Stimulated activated CD4-positive, alpha-beta T cell treated with anti-CD3 and anti-CD28 coated beads, TNF-alpha, amount 100 ng/mL, for 4 hours (primary cell): ENCODE data around the gene CLCNKA.
"Not testable (repeated sequence)": the region's sequence is repeated elsewhere in the genome, so short reads cannot be mapped to it uniquely, and the experiment has no call there.

ENCODE experiments used
- DNase-seq, 3 experiments: peaks; one replicate each; pipeline ENCODE4 v3.0.0-alpha.2; 2020; ENCODE audit warnings: low read depth in 3 of 3

The CLCNKA gene

DNA sequence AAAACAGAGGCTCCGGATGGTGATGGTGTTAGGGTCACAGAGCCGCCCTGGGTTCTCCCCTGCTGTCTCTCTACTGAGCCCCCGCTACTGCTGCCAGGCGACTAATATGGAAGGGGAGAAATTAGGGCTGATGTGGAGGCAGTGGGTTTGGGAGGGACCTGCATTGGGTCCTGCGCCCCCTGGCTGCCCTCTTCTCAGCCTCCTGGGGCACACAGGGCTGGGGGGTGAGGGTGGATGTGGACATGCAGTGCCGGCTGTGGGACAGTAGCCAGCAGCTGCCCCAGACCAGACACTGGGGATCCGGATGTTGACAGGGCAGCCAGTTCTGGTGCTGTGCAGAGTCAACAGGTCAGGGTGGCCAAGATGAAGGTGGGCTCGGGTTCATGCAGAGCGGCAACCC lies 20.3 kb downstream of the CLCNKA start:
- no peak for DNase-seq

DNA sequence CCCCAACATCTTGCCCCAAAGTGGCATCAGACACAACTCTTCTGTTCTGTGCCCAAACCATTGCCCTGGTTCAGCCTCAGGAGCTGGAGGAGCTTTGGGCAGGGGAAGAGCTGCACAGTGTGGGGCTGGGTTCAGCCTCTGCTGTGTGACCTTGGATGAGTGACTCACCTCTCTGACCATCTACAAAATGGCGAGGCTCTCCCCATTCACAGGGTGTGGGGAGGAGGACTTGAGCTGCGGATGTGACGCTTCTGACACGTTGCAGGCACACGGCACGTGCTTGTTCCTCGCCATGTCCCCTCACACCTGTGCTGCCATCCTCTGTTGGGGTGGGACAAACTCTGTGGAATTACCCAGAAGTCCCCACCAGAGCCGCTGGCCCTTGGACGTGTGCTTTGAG lies 20.8 kb downstream of the CLCNKA start:
- not testable (repeated sequence) for DNase-seq

DNA sequence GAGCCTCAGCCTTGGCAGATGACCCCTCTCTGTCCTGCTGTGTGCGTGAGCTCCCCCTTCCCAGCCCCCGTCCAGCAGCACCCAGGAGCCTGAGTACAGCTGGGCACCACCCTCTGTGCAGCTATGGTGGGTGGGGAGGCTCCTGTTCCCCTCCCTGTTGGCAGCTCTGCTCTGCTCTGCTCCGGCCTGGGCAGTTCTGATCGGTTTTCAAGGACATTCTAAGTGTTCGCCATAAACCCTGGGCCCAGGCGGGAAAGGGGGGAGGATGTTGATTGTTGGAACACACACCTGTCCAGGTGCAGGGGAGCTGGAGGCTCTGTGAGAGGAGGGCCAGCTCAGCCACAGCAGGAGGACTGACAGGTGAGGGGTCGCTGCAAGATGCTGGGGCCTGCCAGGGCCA lies 21.7 kb downstream of the CLCNKA start, which contains the start of gene CLCNKB:
TSS of gene CLCNKB (plus strand) at position 262 of the 400 bp plus-strand sequence. CDS start 711 bp downstream, outside the sequence.
- DNase-seq, result no peak

DNA sequence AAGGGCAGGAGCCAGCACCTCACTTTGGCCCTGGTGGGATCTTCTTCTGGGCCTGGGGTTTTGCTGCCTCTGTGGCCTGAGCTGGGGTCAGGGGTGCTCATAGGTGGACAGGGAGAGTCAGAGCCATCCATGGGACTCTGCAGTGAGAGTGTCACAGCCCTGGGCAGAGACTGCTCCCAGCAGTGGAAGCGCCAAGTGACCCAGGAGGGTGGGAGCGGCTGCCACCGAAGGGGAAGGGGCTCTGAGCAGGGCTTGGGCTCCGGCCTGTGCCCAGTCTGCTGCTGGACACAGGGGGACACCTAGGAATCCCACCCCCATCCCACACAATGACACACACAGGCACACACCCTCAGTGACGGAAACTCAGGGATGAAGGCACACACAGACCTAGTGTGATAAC lies 22.1 kb downstream of the CLCNKA start:
- no peak for DNase-seq

DNA sequence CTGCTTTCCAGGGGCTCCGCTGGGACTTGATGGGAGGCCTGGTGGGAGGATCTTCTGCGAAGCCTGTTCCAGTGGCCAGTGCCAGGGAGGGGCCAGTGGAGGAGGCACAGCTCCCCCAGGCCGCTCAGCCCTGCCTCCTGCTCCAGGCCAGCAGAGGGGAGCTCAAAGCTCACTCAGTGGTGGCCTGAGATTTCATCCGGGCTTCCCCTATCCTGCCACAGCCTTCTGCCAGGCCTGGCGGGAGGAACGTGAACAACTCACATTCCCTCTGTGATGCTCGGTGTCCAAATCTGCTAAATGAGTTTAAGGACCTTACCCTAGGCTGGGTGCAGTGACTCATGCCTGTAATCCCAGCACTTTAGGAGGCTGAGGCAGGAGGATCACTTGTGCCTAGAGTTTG lies 25.0 kb downstream of the CLCNKA start:
- DNase-seq, result no peak

DNA sequence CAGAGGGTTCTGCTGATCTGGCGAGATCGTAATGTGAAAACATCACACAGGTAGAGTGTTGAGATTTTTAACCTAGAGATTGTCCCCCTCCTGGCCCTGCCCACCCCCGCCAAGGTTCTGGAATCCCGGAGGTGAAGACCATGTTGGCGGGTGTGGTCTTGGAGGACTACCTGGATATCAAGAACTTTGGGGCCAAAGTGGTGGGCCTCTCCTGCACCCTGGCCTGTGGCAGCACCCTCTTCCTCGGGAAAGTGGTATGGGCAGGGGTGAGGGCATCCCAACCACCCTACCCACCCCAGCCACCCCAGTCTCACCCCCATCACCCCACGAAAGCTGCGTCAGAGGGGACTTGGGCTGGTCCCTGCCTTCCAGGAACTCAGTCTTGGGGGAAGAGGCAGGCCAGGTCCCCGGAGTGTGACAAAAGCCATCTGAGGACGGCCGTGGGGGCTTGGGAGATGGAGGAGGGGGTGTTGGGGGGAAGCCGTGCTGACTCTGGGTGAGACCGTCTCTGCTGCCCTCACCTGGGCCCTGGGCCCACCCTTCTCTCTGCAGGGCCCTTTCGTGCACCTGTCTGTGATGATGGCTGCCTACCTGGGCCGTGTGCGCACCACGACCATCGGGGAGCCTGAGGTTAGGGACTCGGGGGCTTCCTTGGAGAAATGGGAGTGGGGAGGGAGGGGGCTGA lies 26.1 kb downstream of the CLCNKA start:
- no peak for DNase-seq

DNA sequence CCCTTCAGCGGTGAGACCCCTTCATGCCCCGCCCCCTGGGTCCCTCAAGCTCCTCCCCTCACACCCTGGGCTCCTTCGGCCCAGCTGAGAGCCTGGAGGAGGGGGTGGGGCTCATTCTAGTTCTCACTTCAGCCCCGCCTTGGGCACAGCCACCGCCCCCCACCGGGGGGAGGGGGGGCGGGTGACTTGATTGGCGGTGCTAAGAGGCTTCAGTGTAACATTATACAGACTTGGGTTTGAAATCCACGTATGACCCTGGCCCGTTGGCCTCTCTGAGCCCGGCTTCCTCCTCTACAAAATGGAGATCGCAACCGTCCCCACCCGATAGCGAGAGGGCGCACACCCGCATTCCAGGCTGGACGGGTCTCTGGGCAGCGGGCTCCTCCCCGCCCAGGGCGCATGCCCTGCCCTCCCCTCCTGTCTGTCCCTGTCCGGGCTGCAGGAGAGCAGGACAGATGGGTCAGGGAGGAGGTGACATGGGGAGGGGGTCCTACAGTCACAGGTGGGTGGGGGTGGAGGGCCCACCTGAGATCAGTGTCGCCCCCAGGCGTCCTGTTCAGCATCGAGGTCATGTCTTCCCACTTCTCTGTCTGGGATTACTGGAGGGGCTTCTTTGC lies 26.8 kb downstream of the CLCNKA start:
- DNase-seq, result peak in 2 of 3 experiments; percentile 23 to 32

DNA sequence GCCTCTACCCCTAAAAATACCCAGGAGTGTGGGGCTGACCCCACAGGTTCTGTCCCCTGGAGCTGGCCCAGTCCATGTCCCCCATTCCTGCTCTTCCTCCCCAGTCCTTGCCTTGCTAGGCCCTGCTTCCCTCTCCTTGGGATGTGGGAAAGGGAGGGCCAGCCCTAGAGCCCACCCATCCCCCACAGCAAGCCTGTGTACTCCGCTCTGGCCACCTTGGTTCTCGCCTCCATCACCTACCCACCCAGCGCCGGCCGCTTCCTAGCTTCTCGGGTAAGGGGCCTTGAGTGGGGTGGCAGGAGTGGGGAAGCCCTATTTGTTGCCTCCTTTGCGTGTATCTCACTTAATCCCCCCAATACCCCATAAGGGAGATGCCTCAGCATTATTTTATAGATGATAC lies 28.5 kb downstream of the CLCNKA start:
- no peak for DNase-seq

DNA sequence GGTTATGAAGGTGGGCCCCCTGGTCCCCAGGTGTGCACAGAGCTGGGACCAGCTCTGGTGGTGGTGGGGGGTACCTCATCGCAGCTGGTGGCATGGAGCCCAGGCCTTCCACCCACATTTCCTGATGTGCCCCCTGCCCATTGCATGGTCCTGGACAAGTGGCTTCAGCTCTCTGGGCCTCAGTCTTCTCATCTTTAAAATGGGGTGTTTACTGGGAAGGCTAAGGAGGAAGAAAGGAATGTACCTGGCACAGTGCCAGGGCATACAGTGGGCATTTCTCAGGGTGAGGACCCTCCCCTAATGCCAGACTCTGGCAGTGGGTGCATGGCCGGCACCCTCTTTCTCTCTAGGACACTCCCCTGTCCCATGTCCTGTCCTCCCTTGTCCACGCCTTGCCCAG lies 29.2 kb downstream of the CLCNKA start:
- no peak for DNase-seq

DNA sequence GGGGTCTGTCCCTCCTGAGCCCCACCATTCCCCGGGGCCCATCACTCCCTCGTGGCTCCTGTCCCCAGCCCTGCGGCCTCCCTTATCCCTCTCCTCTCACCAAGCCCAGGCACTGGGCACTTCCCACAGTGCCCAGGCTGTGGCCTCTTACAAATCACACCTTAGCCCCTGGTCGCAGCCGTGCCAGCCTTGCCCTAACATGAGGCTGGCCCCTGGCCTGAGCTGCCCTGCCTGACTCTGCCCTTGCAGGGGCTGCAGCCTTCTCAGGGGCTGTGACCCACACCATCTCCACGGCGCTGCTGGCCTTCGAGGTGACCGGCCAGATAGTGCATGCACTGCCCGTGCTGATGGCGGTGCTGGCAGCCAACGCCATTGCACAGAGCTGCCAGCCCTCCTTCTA lies 30.1 kb downstream of the CLCNKA start:
- DNase-seq, result not testable (repeated sequence)

DNA sequence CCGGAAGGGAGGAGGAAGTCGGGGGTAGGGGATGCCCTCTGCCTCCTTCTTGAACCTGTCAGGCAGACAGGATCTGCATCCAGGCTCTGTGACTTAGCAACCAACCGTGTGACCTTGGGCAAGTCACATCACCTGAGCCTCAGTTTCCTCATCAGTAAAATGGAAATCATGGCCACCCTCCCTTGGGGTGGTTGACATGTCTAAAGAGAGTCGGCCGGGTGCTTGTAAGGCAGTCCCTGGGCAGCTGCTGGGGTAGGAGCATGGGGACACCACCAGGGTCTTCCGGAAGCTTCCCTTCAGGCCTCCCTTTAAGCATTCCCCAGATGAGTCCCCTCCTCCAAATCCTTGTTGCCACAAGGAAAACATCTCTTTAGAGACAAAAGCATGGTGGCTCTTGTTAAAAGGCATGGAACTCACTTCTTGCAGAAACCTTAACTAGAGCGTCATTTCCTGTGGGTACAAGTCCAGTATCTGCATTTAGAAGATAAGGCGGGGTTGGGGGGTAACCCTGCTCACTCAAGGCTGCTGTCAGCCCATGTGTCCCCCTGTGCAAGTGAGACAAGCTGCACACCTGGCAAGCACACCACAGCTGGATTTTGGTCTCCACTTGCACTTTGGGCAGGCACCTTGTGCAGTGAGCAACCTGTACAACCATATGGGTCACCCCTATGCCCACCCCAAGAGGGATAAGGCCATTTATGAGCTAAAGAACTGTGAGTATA lies 32.1 kb downstream of the CLCNKA start:
- no peak for DNase-seq

DNA sequence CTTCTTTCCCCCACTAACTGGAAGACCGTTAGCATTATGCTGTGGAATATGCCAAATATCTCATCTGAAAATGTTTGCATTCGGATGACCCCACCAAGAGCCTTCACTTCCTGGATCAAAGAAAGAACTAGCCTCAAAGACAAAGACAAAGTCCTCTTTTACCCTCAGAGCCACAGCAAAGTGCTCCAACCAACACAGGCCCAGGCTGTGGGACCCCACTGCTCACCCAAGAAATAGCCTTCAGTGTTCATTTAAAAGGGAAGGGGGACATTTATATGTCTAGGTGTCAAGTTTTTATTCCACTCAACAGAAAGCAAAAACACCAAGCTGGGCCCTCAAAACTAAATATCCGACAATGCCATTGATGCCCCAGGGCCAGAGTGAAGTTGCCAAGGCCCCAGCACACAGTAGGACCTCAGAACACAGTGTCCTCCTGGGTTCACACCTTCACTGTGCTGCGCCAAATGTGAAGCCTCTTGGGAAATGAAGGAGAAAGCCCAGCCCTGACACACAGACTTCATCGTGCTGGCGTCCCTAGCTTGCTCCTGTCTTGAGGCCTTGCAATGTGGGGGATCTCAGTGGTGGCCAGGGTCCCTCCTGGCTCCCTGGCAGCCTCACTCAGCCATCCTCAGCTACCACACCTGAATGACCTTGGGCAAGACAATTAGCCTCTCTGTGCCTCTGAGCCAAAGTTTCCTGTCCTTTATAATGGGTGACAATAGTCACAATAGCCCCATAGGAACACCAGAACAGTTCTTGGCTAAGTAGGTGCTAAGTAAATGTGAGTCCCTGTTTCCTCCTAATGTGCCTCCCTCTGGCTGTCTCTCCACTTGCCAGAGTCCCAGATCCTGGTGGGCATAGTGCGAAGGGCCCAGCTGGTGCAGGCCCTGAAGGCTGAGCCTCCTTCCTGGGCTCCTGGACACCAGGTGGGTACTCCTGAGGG lies 33.0 kb downstream of the CLCNKA start:
- DNase-seq, result no peak

DNA sequence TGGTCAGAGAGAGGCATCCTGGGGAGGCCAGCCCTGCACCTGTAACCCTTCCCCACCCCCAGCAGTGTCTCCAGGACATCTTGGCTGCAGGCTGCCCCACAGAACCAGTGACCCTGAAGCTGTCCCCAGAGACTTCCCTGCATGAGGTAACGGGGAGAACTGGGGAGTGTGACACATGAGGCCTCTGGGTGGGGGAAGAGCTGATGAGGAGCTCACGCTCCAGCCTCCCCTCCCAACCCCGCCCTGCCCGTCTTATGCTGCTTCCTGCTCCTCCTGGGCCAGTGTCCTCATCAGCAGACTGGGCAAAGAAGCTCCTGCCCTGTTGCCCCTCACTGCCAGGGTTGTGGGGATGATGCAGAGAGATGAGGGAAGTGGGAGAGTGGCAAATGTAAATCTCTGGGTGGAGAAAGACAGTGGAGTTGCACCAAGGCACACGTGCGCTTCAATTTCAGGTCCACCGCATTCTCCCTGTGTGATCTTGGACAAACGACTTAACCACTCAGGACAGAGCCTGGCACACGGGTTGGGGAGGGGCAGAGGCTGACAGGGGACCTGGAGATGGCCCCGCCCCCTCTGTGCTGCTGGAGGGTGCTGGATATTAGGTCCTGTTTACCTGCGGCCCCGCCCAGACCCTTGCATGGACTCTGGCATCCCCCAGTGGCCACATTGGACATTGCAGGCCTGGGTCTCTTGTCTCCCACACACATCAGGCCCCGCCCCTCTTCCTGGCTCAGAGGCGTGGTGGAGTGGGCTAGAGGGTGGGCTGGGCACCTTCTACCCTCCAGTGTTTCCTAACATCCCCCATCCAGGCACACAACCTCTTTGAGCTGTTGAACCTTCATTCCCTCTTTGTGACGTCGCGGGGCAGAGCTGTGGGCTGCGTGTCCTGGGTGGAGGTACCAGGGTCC lies 34.0 kb downstream of the CLCNKA start:
- DNase-seq, result peak; percentile 44 to 79 (median 71)

DNA sequence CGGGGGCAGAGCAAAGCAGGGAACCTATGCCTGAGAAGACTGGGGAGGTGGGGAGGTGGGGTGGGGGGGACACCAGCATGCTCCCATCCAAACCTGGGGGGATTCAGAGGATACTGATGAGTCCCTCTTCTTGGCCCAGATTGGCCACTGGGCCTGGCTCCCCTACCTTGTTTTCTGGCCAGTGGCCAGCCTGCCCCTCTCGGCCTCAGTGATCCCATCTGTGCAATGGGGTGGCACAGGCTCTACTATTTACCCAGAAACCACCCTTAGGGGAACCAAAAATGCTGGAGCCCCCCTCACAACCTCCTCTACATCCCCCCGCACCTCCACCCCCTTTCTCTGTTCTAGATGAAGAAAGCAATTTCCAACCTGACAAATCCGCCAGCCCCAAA lies 34.7 kb downstream of the CLCNKA start:
- not testable (repeated sequence) for DNase-seq

DNA sequence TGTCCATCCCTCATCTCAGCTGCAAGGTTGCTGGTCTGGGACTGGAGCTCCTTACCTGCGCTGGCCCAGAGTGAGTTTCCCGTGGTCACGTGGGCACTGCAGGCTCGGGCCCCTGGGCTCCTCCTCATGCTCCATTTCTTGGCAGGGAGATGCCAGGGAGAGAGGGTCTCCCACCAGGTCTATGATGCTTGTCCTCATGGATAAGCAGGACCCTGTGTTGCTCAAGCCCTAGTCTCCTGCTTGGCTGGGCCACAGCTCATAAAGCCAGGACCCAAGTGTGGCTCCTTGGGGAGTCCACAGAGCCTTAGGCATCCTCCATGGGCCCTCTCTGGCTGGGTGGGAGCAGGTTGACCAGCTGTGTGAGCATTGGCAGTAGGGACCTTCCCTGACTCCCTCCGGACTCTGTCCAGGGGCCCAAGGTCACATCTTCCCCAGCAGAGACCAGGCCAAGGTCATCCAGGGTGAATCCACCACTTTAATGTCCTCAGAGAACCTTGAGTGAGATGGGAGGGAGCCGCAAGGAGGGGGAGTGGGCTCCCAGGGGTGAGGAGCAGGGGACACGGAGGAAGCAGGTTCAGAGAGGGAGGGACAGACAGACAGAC lies 35.6 kb downstream of the CLCNKA start:
- DNase-seq, result not testable (repeated sequence)

DNA sequence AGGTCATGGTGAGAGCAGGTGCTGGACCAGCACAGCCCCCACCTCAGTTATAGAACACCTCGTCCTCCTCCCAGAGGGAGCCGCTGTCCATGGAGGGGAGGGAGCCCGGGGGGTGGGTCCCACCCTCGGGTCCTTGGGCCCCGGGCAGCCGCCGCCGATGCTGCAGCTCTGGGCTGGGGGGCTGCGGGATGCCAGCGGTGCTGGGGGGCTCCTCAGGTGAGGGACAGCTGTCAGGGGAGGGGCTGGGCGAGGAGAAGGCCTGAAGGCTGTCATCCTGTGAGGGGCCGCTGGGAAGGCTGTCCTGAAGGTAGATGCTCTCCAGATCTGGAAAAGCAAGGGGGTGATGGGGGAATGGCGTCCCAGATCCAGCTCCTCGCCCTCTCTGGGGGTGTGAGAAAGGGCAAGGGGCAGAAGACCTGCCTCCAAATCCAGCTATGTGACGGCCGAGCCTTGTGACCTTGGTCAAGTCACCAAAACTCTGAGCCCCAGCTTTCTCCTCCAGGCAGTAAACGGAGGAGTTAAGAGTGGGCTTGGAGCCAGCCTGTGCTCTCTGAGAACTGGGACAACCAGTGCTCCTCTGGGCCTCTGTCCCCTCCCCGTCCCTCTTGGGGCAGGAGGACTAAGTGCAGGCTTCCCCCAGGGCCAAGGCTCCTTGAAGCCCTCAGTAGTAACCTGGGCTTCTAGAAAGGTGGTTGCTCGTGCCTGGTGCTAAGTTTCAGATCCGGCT lies 36.7 kb downstream of the CLCNKA start:
- not testable (repeated sequence) for DNase-seq

DNA sequence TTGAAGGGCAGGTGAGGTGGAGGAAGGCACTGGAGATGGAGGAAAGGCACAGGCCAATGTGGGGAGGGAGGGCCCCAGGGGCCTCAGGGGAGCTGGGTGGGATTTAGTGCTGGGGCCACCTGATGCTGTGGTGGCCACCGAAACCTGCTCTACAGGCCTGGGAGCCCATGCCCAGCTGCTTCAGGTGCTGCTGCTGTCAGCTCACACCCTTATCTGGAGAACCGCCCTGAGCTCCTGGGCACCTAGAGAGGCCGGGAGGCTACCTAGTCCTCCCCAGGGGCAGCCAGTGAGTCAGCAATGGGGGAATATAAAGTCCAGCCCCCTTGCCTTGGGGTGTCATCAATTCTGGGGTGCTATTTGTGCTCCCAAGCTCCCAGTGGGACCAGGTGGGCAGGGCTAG lies 39.4 kb downstream of the CLCNKA start:
- DNase-seq, result no peak

DNA sequence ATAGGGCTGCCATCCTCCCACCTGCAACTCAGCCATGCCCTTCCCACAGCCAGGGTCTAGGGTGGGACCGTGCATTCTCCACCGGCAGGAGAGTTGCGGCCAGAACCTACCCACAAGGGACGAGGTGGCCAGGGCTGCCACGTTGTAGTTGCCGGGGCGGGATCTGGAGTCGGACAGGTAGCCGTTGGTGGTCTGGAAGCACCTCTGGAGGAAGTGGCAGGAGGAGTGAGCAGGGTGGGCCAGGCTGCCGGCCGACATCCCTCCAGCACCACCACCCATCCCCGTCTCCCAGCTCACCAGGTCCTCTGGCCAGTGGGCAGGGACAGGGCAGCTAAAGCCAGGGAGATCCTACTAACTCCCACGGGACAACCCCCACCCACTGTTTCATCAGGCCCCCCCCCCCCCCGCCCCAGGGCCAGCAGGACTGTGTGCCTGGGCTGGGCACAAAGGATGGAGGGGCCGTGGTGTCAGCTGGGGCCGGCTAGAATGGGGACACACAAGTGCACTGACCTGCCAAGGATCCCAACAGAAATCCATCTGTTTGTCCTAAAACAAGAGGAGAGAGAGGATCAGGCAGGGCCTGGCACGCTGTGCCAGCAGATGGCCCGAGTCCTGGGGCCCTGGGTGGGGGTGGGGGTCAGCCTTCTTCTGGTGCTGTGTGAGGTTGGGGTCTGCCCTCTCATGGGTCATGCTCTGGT lies 40.3 kb downstream of the CLCNKA start:
- not testable (repeated sequence) for DNase-seq

DNA sequence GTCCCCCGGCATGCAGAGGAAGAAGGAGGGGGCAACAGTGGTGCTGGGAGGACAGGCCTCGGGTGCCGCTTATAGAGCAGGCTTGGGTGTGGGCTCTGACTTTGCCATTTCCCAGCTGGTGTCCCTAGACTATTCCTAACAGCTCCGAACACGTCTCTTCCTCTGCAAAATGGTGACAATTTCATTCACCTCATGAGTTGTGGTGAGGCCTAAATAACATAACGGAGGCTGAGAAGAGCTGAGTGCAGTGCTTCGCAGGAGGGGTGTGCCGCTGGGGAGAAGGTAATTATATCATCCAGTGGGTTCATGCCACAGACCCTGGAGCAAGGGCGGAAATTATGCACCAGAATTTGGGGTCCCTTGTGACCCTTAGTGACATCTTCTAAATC lies 40.8 kb downstream of the CLCNKA start:
- DNase-seq, result not testable (repeated sequence)
